Suprapubic skin (tissue), 4 donors: ENCODE results near the gene TBX6.

Experiments
- EP300 ChIP-seq: sonication (generic); formaldehyde crosslinking; IDR thresholded peaks from one replicate; pipeline ENCODE4 v1.6.1; 2017; ENCODE audit warnings: antibody characterized with exemption
- POLR2A ChIP-seq, 2 donors: fragments of 450-650 bp; IDR thresholded peaks; one replicate each; pipeline ENCODE4 v1.6.1; 2017; ENCODE audit warnings: antibody characterized with exemption in 2 of 2, mild to moderate bottlenecking in 2 of 2, moderate library complexity in 2 of 2
- POLR2AphosphoS5 ChIP-seq, 3 donors: sonication (generic); formaldehyde crosslinking; IDR thresholded peaks; one replicate each; pipeline ENCODE4 v1.6.1; 2017; ENCODE audit warnings: antibody characterized with exemption in 3 of 3
- TF ChIP-seq, protein P1 (sequence below), 2 donors: fragments of 200-600 bp in 1 of 2; fragments of 450-650 bp in 1 of 2; sonication (generic) in 1 of 2; IDR thresholded peaks; one replicate each; pipeline ENCODE4 v1.5.1; 2016 to 2019; ENCODE audit warnings: antibody characterized with exemption in 2 of 2, mild to moderate bottlenecking in 1 of 2, moderate library complexity in 1 of 2

DNA sequence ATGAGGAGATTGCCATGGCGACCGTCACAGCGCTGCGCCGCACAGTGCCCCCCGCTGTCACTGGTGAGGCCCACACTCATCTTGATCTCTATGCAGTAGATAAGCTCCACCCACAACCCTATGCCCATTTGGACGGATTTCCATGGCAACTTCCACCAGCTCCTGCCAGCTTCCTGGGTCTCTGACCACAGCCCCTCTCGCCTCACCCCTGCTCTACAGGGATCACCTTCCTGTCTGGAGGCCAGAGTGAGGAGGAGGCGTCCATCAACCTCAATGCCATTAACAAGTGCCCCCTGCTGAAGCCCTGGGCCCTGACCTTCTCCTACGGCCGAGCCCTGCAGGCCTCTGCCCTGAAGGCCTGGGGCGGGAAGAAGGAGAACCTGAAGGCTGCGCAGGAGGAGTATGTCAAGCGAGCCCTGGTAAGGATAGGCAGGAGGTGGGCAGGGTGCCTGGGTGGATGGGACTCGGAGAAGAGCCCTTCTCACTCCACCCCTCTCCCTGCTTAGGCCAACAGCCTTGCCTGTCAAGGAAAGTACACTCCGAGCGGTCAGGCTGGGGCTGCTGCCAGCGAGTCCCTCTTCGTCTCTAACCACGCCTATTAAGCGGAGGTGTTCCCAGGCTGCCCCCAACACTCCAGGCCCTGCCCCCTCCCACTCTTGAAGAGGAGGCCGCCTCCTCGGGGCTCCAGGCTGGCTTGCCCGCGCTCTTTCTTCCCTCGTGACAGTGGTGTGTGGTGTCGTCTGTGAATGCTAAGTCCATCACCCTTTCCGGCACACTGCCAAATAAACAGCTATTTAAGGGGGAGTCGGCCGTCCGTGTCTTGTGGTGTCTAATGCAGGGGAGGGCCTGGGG is 21.9 kb downstream of the TBX6 start:
- TF ChIP-seq, protein P1, sequence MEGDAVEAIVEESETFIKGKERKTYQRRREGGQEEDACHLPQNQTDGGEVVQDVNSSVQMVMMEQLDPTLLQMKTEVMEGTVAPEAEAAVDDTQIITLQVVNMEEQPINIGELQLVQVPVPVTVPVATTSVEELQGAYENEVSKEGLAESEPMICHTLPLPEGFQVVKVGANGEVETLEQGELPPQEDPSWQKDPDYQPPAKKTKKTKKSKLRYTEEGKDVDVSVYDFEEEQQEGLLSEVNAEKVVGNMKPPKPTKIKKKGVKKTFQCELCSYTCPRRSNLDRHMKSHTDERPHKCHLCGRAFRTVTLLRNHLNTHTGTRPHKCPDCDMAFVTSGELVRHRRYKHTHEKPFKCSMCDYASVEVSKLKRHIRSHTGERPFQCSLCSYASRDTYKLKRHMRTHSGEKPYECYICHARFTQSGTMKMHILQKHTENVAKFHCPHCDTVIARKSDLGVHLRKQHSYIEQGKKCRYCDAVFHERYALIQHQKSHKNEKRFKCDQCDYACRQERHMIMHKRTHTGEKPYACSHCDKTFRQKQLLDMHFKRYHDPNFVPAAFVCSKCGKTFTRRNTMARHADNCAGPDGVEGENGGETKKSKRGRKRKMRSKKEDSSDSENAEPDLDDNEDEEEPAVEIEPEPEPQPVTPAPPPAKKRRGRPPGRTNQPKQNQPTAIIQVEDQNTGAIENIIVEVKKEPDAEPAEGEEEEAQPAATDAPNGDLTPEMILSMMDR (IDR thresholded peaks at IDR 0.05): no peak
- no peak for TF ChIP-seq POLR2A (IDR thresholded peaks at IDR 0.05)
- no peak for TF ChIP-seq EP300
- no peak for TF ChIP-seq POLR2AphosphoS5 (IDR thresholded peaks at IDR 0.05)
